Vagina (tissue), 2 donors: ENCODE data around the gene NPFFR2.
"Not testable (repeated sequence)": the region's sequence is repeated elsewhere in the genome, so short reads cannot be mapped to it uniquely, and the experiment has no call there.

ENCODE experiments used
- CTCF ChIP-seq, 3 experiments: fragments of 450-650 bp in 2 of 3; fragments of 200-600 bp in 1 of 3; sonication (generic) in 1 of 3; IDR thresholded peaks; one replicate each; pipeline ENCODE4 v1.5.1; 2017 to 2019; ENCODE audit warnings: antibody characterized with exemption in 3 of 3, mild to moderate bottlenecking in 2 of 3, moderate library complexity in 2 of 3
- POLR2A ChIP-seq, 2 donors: fragments of 450-650 bp; IDR thresholded peaks; one replicate each; pipeline ENCODE4 v1.6.1; 2017; ENCODE audit warnings: antibody characterized with exemption in 2 of 2, mild to moderate bottlenecking in 2 of 2, moderate library complexity in 2 of 2
- POLR2AphosphoS5 ChIP-seq, 2 donors: sonication (generic); formaldehyde crosslinking; IDR thresholded peaks; one replicate each; pipeline ENCODE4 v1.9.0; 2017; ENCODE audit warnings: antibody characterized with exemption in 2 of 2, mild to moderate bottlenecking in 2 of 2, low read depth in 1 of 2; ENCODE audit not compliant: insufficient read depth in 1 of 2

GRCh38 chr4:72153634-72154033 is 121.8 kb downstream of the NPFFR2 start:
- TF ChIP-seq CTCF (IDR thresholded peaks at IDR 0.05); POLR2A (IDR thresholded peaks at IDR 0.05); POLR2AphosphoS5 (IDR thresholded peaks at IDR 0.05; ENCODE audit: insufficient read depth in 1 of 2, low read depth in 1 of 2): not testable (repeated sequence)
